Effector memory CD4-positive, alpha-beta T cell (primary cell): ENCODE results near the gene RTN4RL2.

Experiments
- DNase-seq, 3 donors: peaks; one replicate each; pipeline ENCODE4 v3.0.0-alpha.2; 2020
- H3K27ac ChIP-seq: 2 replicates; pipeline ENCODE4 v1.7.0; 2013; ENCODE audit warnings: mild to moderate bottlenecking, low read length, moderate library complexity; ENCODE audit not compliant: insufficient read depth, poor library complexity, severe bottlenecking
- H3K27me3 ChIP-seq: replicated peaks from 2 replicates; pipeline ENCODE4 v1.7.0; 2013; ENCODE audit warnings: mild to moderate bottlenecking, low read length; ENCODE audit not compliant: insufficient read depth, control insufficient read depth, poor library complexity, severe bottlenecking
- H3K36me3 ChIP-seq: 2 replicates; pipeline ENCODE4 v1.7.0; 2013; ENCODE audit warnings: mild to moderate bottlenecking, low read length, moderate library complexity; ENCODE audit not compliant: control insufficient read depth, insufficient read depth
- H3K4me1 ChIP-seq: 2 replicates; pipeline ENCODE4 v1.7.0; 2013; ENCODE audit warnings: low read length, mild to moderate bottlenecking; ENCODE audit not compliant: control insufficient read depth, insufficient read depth, poor library complexity, severe bottlenecking
- H3K4me3 ChIP-seq: 2 replicates; pipeline ENCODE4 v1.7.0; 2013; ENCODE audit warnings: low read length, low read depth, mild to moderate bottlenecking; ENCODE audit not compliant: insufficient read depth, poor library complexity, severe bottlenecking
- H3K9me3 ChIP-seq: 2 replicates; pipeline ENCODE4 v1.7.0; 2013; ENCODE audit warnings: mild to moderate bottlenecking, low read length, moderate library complexity; ENCODE audit not compliant: control insufficient read depth

RTN4RL2 gene

GRCh38 chr11:57512646-57513451 lies 52.5 kb downstream of the RTN4RL2 start:
- no peak overlapping the region for H3K4me3 ChIP-seq
- H3K27ac ChIP-seq, result no peak overlapping the region

GRCh38 chr11:57513452-57513795 lies 53.1 kb downstream of the RTN4RL2 start:
- no peaks in the 10 kb centered on the region for H3K36me3 ChIP-seq
- H3K27ac ChIP-seq, result no peak overlapping the region
- H3K4me3 ChIP-seq, result no peak overlapping the region
- no peak for DNase-seq
- no peaks in the 10 kb centered on the region for H3K27me3 ChIP-seq
- H3K9me3 ChIP-seq, result no peaks in the 10 kb centered on the region
- peaks cover 7% of the 10 kb centered on the region for H3K4me1 ChIP-seq

More at GRCh38 chr11:57512646-57513451, 52.5 kb downstream of the RTN4RL2 start:
- DNase-seq, result no peak
- Histone ChIP-seq H3K27me3 (no peaks in the 10 kb centered on the region), H3K4me1 (peaks cover 7% of the 10 kb centered on the region), H3K9me3 (no peaks in the 10 kb centered on the region), H3K36me3 (no peaks in the 10 kb centered on the region)

GRCh38 chr11:57513911-57514537 lies 53.7 kb downstream of the RTN4RL2 start:
- H3K9me3 ChIP-seq, result no peaks in the 10 kb centered on the region
- peaks cover 7% of the 10 kb centered on the region for H3K4me1 ChIP-seq
- H3K4me3 ChIP-seq, result peak overlapping the region; percentile 97
- H3K27me3 ChIP-seq, result no peaks in the 10 kb centered on the region
- H3K36me3 ChIP-seq, result no peaks in the 10 kb centered on the region
- no peak overlapping the region for H3K27ac ChIP-seq
- DNase-seq, result no peak

GRCh38 chr11:57514538-57515331 lies 54.4 kb downstream of the RTN4RL2 start:
- no peaks in the 10 kb centered on the region for H3K36me3 ChIP-seq
- peak in 1 of 3 donors; percentile 13 for DNase-seq
- H3K9me3 ChIP-seq, result no peaks in the 10 kb centered on the region
- peak overlapping the region; percentile 97 for H3K4me3 ChIP-seq
- H3K27me3 ChIP-seq, result no peaks in the 10 kb centered on the region
- H3K27ac ChIP-seq, result peak overlapping the region; percentile 37
- peaks cover 7% of the 10 kb centered on the region for H3K4me1 ChIP-seq

- DNase-seq, result no peak
- H3K27ac ChIP-seq, result peak within 1 kb of the TSS; percentile 37
- H3K36me3 ChIP-seq, result no peaks in the 10 kb centered on the region
- no peaks in the 10 kb centered on the region for H3K27me3 ChIP-seq
- no peaks in the 10 kb centered on the region for H3K9me3 ChIP-seq
- peak within 1 kb of the TSS; percentile 97 for H3K4me3 ChIP-seq
- H3K4me1 ChIP-seq, result peaks cover 7% of the 10 kb centered on the region
These were observed 55.2 kb downstream of the RTN4RL2 start, which contains the start of gene SLC43A1 for GRCh38 chr11:57515332-57516060. SLC43A1 (minus strand) TSS chr11:57515702; CDS start chr11:57514111, 1,591 bp downstream.

- H3K36me3 ChIP-seq, result no peaks in the 10 kb centered on the region
- peak overlapping the region; percentile 97 for H3K4me3 ChIP-seq
- no peaks in the 10 kb centered on the region for H3K9me3 ChIP-seq
- no peaks in the 10 kb centered on the region for H3K27me3 ChIP-seq
- no peak for DNase-seq
- H3K27ac ChIP-seq, result no peak overlapping the region
- peaks cover 7% of the 10 kb centered on the region for H3K4me1 ChIP-seq
These were observed 55.7 kb downstream of the RTN4RL2 start for GRCh38 chr11:57516061-57516443.

- Histone ChIP-seq H3K9me3 (no peaks in the 10 kb centered on the region), H3K27me3 (no peaks in the 10 kb centered on the region), H3K27ac (no peak overlapping the region), H3K4me3 (no peak overlapping the region), H3K4me1 (no peaks in the 10 kb centered on the region), H3K36me3 (no peaks in the 10 kb centered on the region)
- no peak for DNase-seq
These were observed 60.8 kb downstream of the RTN4RL2 start for GRCh38 chr11:57521116-57521515.

- Histone ChIP-seq H3K4me3 (no peak overlapping the region), H3K27me3 (no peaks in the 10 kb centered on the region), H3K36me3 (no peaks in the 10 kb centered on the region), H3K9me3 (no peaks in the 10 kb centered on the region), H3K4me1 (no peaks in the 10 kb centered on the region), H3K27ac (no peak overlapping the region)
- no peak for DNase-seq
These were observed 63.1 kb downstream of the RTN4RL2 start for GRCh38 chr11:57523419-57523818.
